UCSD-AML1 (cell line): ENCODE results near the gene PLPP6.
A peak's percentile ranks its signal among the peaks of the same experiment; 100 is the strongest.

Source experiments
- DNase-seq: peaks from one replicate; lab custom pipeline; 2025; ENCODE audit not compliant: unreplicated experiment; lab: John Stamatoyannopoulos, UW

The PLPP6 gene

GRCh38 chr9:4661611-4662010 lies 483 bp upstream of the PLPP6 start:
- DNase-seq = peak; percentile 10

DNA sequence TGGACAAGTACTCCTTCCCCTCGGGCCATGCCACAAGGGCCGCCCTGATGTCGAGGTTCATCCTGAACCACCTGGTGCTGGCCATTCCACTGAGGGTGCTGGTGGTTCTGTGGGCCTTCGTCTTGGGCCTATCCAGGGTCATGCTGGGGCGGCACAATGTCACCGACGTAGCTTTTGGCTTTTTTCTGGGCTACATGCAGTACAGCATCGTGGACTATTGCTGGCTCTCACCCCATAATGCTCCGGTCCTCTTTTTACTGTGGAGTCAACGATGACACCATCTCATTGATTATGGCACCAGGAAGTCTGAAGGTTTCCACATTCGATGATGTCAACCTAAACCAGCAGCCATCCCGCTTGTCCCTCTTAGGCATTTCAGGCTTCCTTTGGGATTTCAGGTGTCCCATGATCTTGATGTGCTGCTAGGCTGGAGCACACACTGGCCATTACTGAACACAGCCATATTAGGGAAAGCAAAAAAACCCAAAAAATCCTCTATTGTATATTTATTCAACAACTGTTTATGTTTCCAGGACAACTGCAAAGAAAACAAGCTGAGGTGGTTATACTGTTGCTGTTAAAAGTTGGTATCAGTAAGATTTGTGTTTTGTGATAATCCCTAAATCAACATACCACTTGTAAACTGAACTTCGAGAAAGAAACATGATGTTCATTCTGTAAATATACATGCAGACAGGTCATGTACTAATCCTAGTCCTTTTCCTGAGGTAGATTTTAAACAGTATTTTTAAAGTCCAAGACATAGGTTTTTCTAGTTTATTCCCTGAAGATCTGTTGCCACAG lies 1.1 kb downstream of the PLPP6 start:
- no peak for DNase-seq

DNA sequence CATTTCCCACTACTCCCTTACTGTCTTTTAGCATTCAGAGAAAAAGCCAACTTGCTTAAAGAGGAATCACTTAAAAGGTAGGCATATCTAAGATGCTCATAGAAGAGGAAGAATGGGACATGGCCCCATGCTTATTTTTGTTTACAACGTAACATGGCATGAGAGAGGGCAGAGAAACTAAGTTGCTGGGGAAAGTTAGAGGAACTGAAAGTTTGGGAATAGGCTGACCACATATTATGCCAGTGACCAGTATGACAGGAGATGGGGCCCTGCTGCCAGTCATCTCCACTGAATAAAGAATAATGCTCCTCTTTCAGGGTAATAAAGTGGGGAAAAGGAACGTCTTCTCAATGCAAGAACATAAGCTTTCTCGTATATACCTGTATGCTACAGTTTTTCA lies 1.9 kb downstream of the PLPP6 start:
- no peak for DNase-seq

DNA sequence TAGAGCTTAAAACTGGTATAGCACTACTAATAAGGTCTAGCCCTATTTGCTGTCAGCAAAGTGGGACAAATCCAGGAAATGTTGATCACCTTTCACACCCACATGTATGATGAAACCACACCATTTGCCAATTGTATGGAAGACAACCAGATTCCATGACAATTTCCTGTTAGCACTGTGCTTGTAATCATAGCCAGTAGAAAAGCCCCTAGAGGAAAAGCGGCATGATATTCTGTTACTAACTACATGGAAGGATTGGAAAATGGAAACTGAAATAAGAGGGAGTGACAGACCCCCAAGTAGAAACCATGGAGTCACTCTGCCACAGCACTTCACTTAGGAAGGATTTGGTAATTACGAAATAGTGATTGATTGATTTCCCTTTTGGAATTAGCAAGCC lies 3.3 kb downstream of the PLPP6 start:
- no peak for DNase-seq

DNA sequence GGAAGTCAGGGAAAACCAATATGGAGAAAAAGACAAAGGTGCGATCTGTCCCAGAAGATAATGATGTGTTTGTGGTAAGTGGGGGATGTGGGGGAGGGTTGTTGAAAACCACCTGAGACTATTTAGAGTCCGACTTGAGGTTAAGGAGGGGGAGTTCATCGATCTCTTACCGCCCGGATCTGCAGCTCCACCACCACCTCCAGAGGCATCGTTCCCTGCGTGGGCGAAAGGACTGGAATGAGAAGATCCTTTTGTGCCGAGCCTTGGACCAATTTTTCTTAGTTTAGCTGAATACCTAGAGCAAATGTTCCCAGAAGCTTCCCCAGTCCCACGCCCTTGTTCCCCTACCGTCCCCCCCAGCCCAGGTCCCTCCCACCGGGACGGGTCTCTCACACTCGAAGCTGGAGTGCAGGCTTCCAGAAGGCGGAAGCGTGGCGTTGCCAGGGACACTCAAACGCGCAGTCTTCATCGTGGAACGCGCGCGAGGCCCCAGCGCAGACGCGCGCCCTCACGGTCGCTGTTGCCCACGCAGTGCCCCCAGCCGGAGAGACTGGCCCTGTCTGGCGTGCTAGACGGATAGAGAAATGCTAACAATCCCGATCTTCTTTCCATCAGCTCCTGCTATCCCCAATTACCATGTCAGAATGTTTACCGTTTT lies 4.1 kb downstream of the PLPP6 start, which contains the start of gene SPATA6L:
Gene SPATA6L (minus strand): TSS at position 439 of the 658 bp plus-strand sequence. CDS start 230 bp downstream, at position 209.
- peak; percentile 51 for DNase-seq

- no peak for DNase-seq
Measured at GRCh38 chr9:4667681-4668080, 5.6 kb downstream of the PLPP6 start.

DNA sequence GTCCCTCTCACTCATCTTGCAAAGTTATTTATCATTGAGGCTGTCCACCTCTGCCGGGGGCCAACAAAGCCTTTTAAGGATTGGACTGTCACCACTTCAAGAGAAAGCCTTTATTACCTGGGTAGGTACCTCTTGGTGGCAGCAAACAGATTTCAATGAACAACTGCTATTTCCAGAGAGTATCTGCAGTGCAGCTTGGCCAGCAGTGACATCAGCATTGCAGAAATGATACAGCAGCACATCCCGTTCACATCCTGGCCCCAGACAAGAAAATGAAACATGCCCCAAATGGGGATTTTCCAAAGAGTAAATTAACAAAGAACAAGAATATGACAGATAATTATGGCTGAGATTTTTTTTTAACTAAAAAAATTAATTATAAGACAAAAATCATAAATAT lies 6.5 kb downstream of the PLPP6 start:
- DNase-seq = no peak

- DNase-seq = no peak
Measured at GRCh38 chr9:4669890-4670289, 7.8 kb downstream of the PLPP6 start.

GRCh38 chr9:4670591-4670990 lies 8.5 kb downstream of the PLPP6 start:
- peak; percentile 20 for DNase-seq

GRCh38 chr9:4671737-4672136 lies 9.6 kb downstream of the PLPP6 start:
- no peak for DNase-seq

- DNase-seq = no peak
Measured at GRCh38 chr9:4674783-4675182, 12.7 kb downstream of the PLPP6 start.

GRCh38 chr9:4677392-4677791 lies 15.3 kb downstream of the PLPP6 start:
- DNase-seq = no peak

DNA sequence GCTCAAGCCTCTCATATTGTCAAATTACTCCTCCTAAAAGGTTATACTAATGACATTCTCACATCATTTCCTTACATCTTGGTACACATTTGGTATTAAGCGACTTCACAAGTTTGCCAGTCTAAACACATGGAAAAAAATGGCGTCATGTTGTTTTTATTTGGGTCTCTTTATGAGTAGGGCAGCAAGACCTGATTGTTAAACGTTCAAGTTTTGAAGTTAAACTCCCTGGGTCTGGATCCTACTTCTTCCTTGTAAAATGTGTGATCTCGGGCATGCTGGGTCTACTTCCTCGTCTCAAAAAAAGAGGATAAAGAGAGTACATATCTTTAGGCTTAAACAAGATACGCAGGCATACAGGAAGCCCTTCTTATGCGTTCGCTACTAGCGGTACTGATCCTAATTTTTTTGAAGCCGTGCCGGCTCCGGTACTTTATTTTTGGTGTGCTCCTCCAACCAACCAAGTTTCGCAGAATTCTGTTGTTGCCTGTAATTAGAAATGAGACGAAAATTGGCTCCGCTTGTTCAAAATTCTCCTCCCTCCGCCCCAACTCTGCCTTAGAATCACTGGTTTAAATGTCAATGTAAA lies 16.7 kb downstream of the PLPP6 start:
- DNase-seq = no peak

- peak; percentile 98 for DNase-seq
Measured at GRCh38 chr9:4679268-4680172, 17.4 kb downstream of the PLPP6 start, which contains the start of gene CDC37L1. Gene CDC37L1, plus strand, starts transcription at chr9:4679569. Its CDS starts 199 bp downstream, at chr9:4679768.

- no peak for DNase-seq
Measured at GRCh38 chr9:4680173-4680525, 18.1 kb downstream of the PLPP6 start.

GRCh38 chr9:4680750-4681149 lies 18.7 kb downstream of the PLPP6 start:
- no peak for DNase-seq

DNA sequence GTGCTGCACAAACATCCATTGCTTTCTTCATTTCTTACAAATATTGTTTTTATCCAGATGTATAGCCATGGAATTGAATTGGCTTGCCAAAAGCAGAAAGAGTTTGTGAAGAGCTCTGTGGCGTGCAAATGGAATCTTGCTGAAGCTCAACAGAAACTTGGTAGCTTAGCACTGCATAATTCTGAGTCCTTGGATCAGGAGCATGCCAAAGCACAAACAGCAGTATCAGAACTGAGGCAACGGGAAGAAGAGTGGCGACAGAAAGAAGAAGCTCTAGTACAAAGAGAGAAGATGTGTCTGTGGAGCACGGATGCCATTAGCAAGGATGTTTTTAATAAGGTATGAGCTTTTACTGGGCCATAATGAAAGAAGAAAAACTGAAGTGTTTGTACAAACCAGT lies 22.7 kb downstream of the PLPP6 start:
- DNase-seq = no peak

DNA sequence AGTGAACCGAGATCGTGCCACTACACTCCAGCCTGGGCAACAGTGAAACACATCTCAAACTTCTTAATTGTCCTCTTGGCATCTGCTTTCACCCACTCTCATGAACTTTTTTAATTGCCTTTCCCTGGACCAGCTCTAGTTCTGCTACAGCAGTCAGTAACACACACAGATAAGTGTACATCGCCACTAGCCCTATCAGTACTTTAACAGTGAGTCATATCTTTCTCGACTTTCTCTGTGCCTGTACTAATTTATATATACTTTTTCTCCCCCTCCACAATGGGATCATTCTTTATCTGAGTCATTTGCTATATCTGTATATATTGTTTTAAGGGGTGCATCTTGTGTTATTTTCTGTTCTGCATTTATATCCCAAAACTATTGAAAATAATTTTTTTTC lies 24.0 kb downstream of the PLPP6 start:
- no peak for DNase-seq

DNA sequence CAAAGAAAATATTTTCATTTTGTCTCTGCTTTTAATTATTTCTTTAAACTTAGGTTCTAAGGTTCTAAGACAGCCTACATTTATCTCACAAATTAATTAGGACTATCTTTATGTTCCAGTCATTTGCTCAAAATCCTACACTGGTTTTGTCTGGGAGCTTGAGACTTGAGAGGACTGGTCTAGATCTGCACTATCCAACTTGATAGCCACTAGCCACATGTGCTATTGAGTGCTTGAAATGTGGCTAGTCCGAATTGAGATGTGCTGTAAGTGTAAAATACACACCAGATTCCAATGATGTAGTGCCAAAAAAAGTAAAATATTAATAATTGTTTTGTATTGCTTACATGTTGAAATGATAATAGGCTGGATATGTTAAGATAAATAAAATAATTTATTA lies 24.5 kb downstream of the PLPP6 start:
- DNase-seq = no peak

- no peak for DNase-seq
Measured at GRCh38 chr9:4689021-4689420, 26.9 kb downstream of the PLPP6 start.

DNA sequence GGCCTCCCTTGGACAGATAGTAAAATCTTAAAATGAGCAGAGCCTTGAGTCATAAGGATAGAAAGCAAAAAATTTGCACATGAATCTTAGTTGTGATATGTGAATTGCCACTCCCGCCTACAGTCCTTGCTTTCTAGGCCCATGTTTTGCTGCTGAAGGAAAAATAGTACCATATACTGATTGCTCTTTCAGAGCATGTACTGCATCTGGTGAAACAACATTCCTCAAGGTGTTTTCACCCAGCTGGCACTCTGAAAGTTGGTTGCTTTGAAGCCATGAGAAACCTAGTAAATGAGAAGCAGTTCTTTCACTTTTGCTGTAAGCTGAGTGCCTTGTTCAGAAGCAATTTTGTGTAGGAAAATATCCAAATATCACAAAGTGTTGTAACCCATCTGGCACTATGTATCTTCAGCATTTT lies 27.6 kb downstream of the PLPP6 start:
- DNase-seq = no peak
